Measurements from ENCODE around the gene SPINDOC.
"Not testable (repeated sequence)": the region's sequence is repeated elsewhere in the genome, so short reads cannot be mapped to it uniquely, and the experiment has no call there.

The SPINDOC gene

DNA sequence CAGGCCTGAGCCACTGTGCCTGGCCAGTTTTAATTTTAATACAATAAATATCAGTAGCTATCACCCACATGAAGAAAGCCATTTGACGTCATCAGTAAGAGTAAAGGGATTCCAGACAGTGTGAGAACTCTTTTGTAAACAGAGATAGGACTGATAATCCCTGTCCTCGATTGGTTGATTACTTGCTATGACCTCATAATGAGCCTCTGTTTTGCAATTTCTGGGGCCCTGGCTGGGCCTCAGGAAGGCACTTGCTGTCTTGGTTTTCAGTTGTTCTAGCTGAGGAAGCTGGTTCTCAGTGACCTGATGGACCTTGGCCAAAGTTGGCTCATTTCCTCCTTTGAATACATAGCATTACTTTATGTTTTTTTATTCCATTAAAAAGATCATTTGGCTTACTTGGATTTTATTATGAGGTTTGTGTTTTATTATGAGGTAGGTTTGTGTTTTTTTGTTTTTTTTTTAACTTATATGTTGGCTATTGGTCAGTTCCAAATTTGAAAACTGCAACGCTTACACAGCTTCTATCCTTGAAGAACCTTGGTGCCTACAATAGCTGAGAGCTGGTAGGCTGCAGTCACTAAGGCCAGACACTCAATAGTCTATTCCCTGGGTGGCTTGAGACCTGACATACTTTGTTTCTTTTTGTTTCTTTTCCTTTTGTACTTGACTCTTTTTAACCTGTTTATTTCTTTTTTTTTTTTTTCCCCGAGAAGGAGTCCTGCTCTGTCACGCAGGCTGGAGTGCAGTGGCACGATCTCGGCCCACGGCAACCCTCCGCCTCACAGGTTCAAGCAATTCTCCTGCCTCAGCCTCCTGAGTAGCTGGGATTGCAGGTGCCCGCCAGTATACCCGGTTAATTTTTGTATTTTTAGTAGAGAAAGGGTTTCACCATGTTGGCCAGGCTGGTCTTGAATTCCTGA is 45.6 kb downstream of the SPINDOC start:
- in situ Hi-C loops (cut with HindIII; ENCODE audit: low sequenced_read_pairs), result no loop called here
- no peak overlapping the region for H3K4me3 ChIP-seq (ENCODE audit: low read depth, low read length)
- TF ChIP-seq, protein P1, sequence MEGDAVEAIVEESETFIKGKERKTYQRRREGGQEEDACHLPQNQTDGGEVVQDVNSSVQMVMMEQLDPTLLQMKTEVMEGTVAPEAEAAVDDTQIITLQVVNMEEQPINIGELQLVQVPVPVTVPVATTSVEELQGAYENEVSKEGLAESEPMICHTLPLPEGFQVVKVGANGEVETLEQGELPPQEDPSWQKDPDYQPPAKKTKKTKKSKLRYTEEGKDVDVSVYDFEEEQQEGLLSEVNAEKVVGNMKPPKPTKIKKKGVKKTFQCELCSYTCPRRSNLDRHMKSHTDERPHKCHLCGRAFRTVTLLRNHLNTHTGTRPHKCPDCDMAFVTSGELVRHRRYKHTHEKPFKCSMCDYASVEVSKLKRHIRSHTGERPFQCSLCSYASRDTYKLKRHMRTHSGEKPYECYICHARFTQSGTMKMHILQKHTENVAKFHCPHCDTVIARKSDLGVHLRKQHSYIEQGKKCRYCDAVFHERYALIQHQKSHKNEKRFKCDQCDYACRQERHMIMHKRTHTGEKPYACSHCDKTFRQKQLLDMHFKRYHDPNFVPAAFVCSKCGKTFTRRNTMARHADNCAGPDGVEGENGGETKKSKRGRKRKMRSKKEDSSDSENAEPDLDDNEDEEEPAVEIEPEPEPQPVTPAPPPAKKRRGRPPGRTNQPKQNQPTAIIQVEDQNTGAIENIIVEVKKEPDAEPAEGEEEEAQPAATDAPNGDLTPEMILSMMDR (IDR thresholded peaks at IDR 0.05; ENCODE audit: low read depth, low read length, missing control alignments), result no peak
- DNase-seq (ENCODE audit: low read depth), result no peak

DNA sequence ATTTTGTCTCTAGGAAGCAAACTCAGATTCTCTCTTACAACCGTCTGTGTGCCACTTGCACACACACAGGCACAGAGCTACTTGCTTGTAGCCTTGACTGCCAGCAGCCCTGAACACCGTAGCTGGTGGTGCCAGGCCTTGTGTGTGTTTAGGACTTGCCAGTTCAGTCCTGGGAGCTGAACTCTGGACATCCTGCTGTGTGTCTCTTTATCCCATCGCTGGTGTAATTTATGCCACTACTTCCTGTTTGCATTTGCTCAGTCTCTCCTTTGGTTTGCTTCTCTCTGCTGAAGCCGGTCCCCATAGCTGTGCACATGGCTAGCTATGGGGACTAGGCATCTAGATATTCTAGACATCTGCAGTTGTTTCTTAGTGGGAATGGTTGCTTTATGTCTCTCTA is 49.7 kb downstream of the SPINDOC start:
- TF ChIP-seq, protein P1 (IDR thresholded peaks at IDR 0.05; ENCODE audit: low read depth, low read length, missing control alignments), result no peak
- no peak for DNase-seq (ENCODE audit: low read depth)
- H3K4me3 ChIP-seq (ENCODE audit: low read depth, low read length), result no peak overlapping the region
- in situ Hi-C loops (cut with HindIII; ENCODE audit: low sequenced_read_pairs), result no loop called here

DNA sequence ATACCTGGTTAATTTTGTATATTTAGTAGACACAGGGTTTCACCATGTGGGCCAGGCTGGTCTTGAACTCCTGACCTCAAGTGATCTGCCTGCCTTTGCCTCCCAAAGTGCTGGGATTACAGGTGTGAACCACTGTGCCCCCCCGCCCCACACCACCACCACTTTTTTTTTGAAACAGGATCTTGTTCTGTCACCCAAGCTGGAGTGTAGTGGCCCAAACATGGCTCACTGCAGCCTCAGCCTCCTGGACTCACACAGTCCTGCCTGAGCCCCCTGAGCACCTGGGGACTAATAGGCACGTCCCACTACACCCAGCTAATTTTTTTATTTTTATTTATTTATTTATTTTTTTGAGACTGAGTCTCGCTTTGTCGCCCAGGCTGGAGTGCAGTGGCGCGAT is 50.4 kb downstream of the SPINDOC start:
- DNase-seq (ENCODE audit: low read depth); H3K4me3 ChIP-seq (ENCODE audit: low read depth, low read length); in situ Hi-C loops (cut with HindIII; ENCODE audit: low sequenced_read_pairs): not testable (repeated sequence)

DNA sequence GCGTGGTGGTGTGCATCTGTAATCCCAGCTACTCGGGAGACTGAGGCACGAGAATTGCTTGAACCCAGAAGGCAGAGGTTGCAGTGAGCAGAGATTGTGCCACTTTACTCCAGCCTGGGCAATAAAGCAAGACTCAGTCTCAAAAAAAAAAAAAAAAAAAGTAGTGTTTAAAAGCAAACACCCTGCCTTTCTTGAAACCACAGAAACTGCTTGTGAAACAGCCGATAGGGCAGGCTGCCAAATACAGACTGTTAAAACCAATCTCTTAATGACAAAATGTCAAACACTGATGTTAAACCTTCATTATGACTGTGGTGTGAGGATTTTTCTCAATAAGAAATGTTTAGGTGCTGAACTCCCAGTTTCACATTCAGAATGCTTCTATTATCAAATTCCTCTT is 53.0 kb downstream of the SPINDOC start:
- peak; percentile 54 for DNase-seq (ENCODE audit: low read depth)
- in situ Hi-C loops (cut with HindIII; ENCODE audit: low sequenced_read_pairs), result no loop called here
- TF ChIP-seq, protein P1 (IDR thresholded peaks at IDR 0.05; ENCODE audit: low read depth, low read length, missing control alignments), result no peak
- H3K4me3 ChIP-seq (ENCODE audit: low read depth, low read length), result no peak overlapping the region

DNA sequence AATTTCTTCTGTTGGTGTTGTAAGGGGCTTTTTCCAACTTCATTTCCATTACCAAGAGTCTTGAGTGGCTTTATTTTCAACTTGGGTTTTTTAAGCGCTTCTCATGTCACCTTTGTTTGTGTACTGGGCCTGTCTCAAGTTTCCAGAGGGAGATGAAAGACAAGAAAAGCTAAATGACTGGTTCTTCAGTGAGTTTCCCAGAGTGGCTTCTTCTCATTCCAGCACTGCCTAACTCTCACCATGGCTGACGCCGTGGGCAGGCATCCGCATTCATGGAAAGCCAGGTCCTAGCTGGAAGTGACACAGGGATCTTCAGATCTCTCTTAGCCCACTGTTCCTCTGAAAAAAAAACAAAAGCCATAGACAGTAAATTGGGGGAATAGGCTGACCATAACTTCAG is 54.3 kb downstream of the SPINDOC start:
- in situ Hi-C loops (cut with HindIII; ENCODE audit: low sequenced_read_pairs), result no loop called here
- DNase-seq (ENCODE audit: low read depth), result no peak
- H3K4me3 ChIP-seq (ENCODE audit: low read depth, low read length), result no peak overlapping the region
- TF ChIP-seq, protein P1 (IDR thresholded peaks at IDR 0.05; ENCODE audit: low read depth, low read length, missing control alignments), result no peak

DNA sequence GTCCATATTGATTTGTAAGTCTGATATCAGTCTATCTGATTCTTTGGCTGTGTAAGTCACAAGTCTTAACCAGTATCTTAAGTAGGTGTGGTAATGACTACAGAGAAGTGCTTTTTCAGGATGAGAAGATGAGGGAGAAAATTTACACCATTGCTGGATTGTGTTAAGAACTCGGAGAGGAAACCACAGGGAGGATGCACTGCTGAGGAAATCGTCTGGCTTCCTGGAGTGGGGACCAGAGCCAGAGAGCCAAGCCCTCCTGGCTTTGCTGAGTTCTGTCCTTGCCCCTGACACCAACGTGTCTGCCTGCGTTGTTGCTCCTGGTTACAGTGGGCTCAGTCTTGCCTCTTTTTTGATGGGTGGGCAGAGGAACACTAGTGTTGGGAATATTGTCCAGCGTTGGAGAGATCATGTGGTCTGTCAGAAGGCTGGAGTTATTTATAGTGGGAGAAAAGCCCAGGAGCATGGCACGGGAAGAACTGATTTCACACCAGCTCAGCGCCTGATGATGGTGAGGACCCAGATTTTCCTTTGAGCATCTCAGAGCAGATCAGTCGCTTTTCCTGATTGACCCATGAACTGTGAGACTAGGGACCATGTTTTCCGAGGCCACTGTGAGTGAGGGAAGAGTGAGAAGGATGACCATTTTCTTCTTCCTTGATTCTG is 55.3 kb downstream of the SPINDOC start:
- DNase-seq (ENCODE audit: low read depth), result no peak
- in situ Hi-C loops (cut with HindIII; ENCODE audit: low sequenced_read_pairs), result no loop called here
- TF ChIP-seq, protein P1 (IDR thresholded peaks at IDR 0.05; ENCODE audit: low read depth, low read length, missing control alignments), result no peak
- no peak overlapping the region for H3K4me3 ChIP-seq (ENCODE audit: low read depth, low read length)

DNA sequence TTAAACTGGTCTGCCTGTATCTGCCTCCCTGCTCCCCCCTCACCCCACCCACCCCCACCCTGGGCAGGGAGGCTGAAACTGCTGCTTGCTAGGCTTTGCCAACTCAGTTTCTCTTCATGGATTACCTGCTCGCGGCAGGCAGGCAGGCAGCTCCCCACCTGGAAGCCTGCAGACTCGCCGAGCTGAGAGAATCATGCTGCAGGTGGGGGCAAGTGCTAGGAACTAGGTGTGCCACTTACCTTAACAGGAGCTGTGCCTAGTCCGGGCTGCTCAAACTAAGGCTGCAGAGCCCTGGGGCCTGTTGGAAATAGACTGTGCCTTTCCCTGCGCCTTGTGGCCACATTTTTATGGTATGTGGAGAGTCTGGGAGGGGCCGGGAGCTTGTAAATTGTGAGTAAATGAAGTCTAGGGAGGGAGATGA is 55.9 kb downstream of the SPINDOC start:
- no peak overlapping the region for H3K4me3 ChIP-seq (ENCODE audit: low read depth, low read length)
- TF ChIP-seq, protein P1 (IDR thresholded peaks at IDR 0.05; ENCODE audit: low read depth, low read length, missing control alignments), result no peak
- DNase-seq (ENCODE audit: low read depth), result no peak
- in situ Hi-C loops (cut with HindIII; ENCODE audit: low sequenced_read_pairs), result no loop called here

All from astrocyte of the cerebellum (primary cell).